Epithelial cell of esophagus (primary cell): ENCODE data around the gene PTPRN2.

ENCODE experiments used
- DNase-seq: peaks from one replicate; pipeline ENCODE4 v3.0.0; 2010; ENCODE audit warnings: low read depth
- H3K4me3 ChIP-seq: 2 replicates; pipeline ENCODE4 v1.5.1; 2011; ENCODE audit warnings: mild to moderate bottlenecking, low read length, control low read depth
- TF ChIP-seq, protein P1 (sequence below): IDR thresholded peaks from 2 replicates; pipeline ENCODE4 v1.5.1; 2011; ENCODE audit warnings: low read depth, mild to moderate bottlenecking, low read length, control low read depth, inconsistent platforms; ENCODE audit not compliant: insufficient read depth; ENCODE audit errors: missing control alignments

PTPRN2 gene

GRCh38 chr7:158620418-158620817 is 32.8 kb upstream of the PTPRN2 start:
- TF ChIP-seq, protein P1, sequence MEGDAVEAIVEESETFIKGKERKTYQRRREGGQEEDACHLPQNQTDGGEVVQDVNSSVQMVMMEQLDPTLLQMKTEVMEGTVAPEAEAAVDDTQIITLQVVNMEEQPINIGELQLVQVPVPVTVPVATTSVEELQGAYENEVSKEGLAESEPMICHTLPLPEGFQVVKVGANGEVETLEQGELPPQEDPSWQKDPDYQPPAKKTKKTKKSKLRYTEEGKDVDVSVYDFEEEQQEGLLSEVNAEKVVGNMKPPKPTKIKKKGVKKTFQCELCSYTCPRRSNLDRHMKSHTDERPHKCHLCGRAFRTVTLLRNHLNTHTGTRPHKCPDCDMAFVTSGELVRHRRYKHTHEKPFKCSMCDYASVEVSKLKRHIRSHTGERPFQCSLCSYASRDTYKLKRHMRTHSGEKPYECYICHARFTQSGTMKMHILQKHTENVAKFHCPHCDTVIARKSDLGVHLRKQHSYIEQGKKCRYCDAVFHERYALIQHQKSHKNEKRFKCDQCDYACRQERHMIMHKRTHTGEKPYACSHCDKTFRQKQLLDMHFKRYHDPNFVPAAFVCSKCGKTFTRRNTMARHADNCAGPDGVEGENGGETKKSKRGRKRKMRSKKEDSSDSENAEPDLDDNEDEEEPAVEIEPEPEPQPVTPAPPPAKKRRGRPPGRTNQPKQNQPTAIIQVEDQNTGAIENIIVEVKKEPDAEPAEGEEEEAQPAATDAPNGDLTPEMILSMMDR = no peak
- H3K4me3 ChIP-seq = no peak overlapping the region
- DNase-seq = no peak

- TF ChIP-seq, protein P1 = no peak
- no peak for DNase-seq
- no peak overlapping the region for H3K4me3 ChIP-seq
These were observed 31.1 kb upstream of the PTPRN2 start for GRCh38 chr7:158618745-158619140.

GRCh38 chr7:158617737-158618128 is 30.1 kb upstream of the PTPRN2 start:
- no peak overlapping the region for H3K4me3 ChIP-seq
- DNase-seq = no peak
- TF ChIP-seq, protein P1 = no peak

- H3K4me3 ChIP-seq = no peak overlapping the region
- TF ChIP-seq, protein P1 = no peak
- no peak for DNase-seq
These were observed 28.4 kb upstream of the PTPRN2 start for GRCh38 chr7:158616050-158616449.

GRCh38 chr7:158614700-158615099 is 27.1 kb upstream of the PTPRN2 start:
- H3K4me3 ChIP-seq = no peak overlapping the region
- TF ChIP-seq, protein P1 = no peak
- peak; percentile 31 for DNase-seq

GRCh38 chr7:158613481-158613880 is 25.9 kb upstream of the PTPRN2 start:
- TF ChIP-seq, protein P1 = no peak
- H3K4me3 ChIP-seq = no peak overlapping the region
- DNase-seq = no peak

GRCh38 chr7:158612546-158612945 is 24.9 kb upstream of the PTPRN2 start:
- no peak overlapping the region for H3K4me3 ChIP-seq
- DNase-seq = no peak
- TF ChIP-seq, protein P1 = no peak
